ENCODE data around the gene ZNF787. TPM values are rescaled to one million over a fixed set of nuclear protein-coding genes. Genes with fewer than 3 reads are reported as not detected.

ZNF787 gene
- total and polyA plus RNA-seq, 2 donors = 13.3 to 30.9 TPM

DNA sequence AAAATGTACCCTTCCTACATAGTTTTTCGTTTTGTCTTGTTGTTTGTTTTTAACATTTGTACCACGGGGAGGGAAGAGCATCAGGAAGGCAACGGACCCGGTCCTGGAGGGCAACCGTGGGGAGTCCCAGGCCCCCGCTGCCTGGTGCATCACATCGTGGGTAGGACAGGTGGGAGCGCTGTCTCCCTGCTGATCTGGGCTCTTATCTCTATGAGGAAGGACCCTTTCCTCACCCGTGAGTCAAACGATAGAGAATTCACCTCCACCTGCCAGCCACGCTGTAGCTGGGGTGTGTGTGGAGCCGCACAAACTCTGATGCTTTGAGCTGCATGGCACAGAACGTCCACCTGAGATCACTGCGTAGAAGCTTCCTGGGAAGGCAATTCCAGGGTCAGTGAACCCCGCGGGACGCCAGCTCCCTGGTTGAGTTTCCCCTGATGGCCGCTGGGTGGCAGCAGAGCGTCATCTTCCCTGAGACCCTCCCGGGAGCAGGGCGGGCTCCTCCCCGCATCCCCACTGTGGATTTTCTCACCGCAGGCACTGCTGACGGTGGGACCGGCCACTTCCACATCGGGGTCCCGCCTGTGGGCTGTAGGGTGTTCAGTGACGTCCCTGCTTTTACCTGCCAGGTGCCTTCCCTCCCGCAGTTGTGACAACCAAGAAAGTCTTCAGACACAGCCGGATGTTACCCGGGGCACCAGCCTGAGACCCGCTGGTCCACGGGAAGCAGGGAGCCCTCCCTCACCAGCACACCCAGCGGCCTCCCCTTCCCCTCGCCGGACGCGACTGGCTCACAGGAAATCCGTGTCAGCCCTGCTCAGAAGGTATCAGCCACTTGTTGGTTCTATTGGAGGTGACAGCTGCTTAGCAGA is 54.7 kb downstream of the ZNF787 start:
- Histone ChIP-seq H3K4me1 (ENCODE audit: insufficient read depth) (no peaks in the 10 kb centered on the region), H3K4me3 (ENCODE audit: low read depth, low read length) (no peak overlapping the region), H3K36me3 (ENCODE audit: insufficient read depth) (no peaks in the 10 kb centered on the region), H3K27ac (ENCODE audit: low read depth) (no peak overlapping the region)
- 5% methylated on average over 39 of the region's 39 CpGs for WGBS
- DNase-seq (ENCODE audit: extremely low spot score) = no peak

DNA sequence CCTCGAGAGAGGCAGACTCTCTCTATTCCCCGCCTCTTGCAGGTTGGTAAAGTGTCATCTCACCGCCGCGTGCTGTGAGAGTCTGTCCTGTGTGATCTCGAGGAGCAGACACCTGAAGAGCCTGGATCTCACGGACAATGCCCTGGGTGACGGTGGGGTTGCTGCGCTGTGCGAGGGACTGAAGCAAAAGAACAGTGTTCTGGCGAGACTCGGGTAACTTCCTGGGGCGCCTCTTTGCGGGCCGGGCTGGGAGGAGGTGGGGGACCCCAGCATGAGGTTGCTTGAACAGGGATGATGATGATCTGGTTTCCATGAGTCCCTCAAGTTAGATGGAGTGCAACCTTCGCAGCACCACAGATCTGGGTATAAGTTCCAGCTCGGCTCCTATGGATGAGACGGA is 67.5 kb downstream of the ZNF787 start:
- H3K4me1 ChIP-seq (ENCODE audit: insufficient read depth) = no peaks in the 10 kb centered on the region
- whole genome bisulfite sequencing = 87% methylated on average over 18 of the region's 18 CpGs
- no peak for DNase-seq (ENCODE audit: extremely low spot score)
- no peak overlapping the region for H3K27ac ChIP-seq (ENCODE audit: low read depth)
- H3K36me3 ChIP-seq (ENCODE audit: insufficient read depth) = no peaks in the 10 kb centered on the region
- no peak overlapping the region for H3K4me3 ChIP-seq (ENCODE audit: low read depth, low read length)

Small RNAs within 50 kb of the gene (small RNA-seq; reads per million reads assigned to genes)
- not detected for gene AC024580.2
- gene RF00019 = not detected

Other genes with a start within 250 kb of the ZNF787 start
- not detected for gene NLRP13, start 189.0 kb downstream of the ZNF787 start, total RNA-seq
- not detected for gene NLRP13, start 189.0 kb downstream of the ZNF787 start, polyA plus RNA-seq
- gene NLRP8, start 173.5 kb downstream of the ZNF787 start, total RNA-seq = not detected
- gene NLRP8, start 173.5 kb downstream of the ZNF787 start, polyA plus RNA-seq = not detected
- not detected for gene NLRP5, start 134.5 kb downstream of the ZNF787 start, total RNA-seq
- not detected for gene NLRP5, start 134.5 kb downstream of the ZNF787 start, polyA plus RNA-seq
- gene ZNF444, start 20.0 kb upstream of the ZNF787 start, total RNA-seq = 11.7 TPM
- gene ZNF444, start 20.0 kb upstream of the ZNF787 start, polyA plus RNA-seq = 44.5 TPM
- not detected for gene GALP, start 54.7 kb upstream of the ZNF787 start, total RNA-seq
- not detected for gene GALP, start 54.7 kb upstream of the ZNF787 start, polyA plus RNA-seq
- gene ZSCAN5B, start 76.5 kb upstream of the ZNF787 start, total RNA-seq = not detected
- gene ZSCAN5B, start 76.5 kb upstream of the ZNF787 start, polyA plus RNA-seq = not detected
- gene ZSCAN5C, start 81.0 kb upstream of the ZNF787 start, total RNA-seq = not detected
- not detected for gene ZSCAN5C, start 81.0 kb upstream of the ZNF787 start, polyA plus RNA-seq
- gene EDDM13, start 151.5 kb upstream of the ZNF787 start, total RNA-seq = not detected
- 0.43 TPM for gene EDDM13, start 151.5 kb upstream of the ZNF787 start, polyA plus RNA-seq
- gene ZSCAN5A, start 193.5 kb upstream of the ZNF787 start, total RNA-seq = 17.2 TPM
- gene ZSCAN5A, start 193.5 kb upstream of the ZNF787 start, polyA plus RNA-seq = 6.4 TPM